GM08714 (cell line): ENCODE measurements around the gene SIK2.
A peak's percentile ranks its signal among the peaks of the same experiment; 100 is the strongest.
"Not testable (repeated sequence)": the region's sequence is repeated elsewhere in the genome, so short reads cannot be mapped to it uniquely, and the experiment has no call there.

Source experiments
- H3K4me3 ChIP-seq: fragments of 200-500 bp; sonication (Bioruptor generic); 2 replicates; pipeline ENCODE4 v1.5.1; 2014; ENCODE audit warnings: mild to moderate bottlenecking, low read length, inconsistent platforms
- ZNF274 ChIP-seq: IDR thresholded peaks from 2 replicates; pipeline ENCODE4 v1.6.1; 2012; ENCODE audit warnings: mild to moderate bottlenecking, low read depth, low read length

Gene SIK2

DNA sequence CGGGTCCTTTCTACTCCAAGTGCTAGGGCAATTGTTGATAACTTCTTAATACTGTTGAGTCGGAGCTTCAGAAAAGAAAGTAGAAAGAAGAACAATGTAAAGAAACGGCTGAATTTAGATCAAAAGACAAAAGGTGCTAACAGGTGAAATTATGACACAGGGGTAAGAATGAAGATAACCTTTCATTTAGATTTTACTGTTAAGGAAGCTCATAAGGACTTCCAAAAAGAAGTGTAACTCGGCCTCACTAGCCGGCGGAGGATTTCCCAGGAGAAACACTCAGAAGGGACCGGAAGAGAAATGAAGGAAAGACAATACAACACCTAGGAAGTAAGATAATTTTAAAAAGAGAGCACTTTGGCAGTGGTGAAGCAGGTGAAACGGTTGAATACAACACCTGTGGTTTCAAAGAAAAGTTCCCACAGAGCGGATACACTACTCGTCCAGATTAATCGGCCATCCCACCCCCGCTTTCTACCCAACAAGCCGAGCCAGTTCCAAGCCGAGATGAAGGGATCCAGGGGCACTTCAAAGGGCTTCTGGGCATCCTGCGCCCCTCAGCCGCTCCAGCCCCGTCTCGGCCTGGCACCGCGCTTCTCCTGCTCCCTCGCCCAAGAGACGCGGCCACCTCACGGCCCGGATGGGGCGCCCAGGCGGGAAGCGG is 163.2 kb downstream of the SIK2 start:
- peak overlapping the region; percentile 87 for H3K4me3 ChIP-seq
- no peak for TF ChIP-seq ZNF274

DNA sequence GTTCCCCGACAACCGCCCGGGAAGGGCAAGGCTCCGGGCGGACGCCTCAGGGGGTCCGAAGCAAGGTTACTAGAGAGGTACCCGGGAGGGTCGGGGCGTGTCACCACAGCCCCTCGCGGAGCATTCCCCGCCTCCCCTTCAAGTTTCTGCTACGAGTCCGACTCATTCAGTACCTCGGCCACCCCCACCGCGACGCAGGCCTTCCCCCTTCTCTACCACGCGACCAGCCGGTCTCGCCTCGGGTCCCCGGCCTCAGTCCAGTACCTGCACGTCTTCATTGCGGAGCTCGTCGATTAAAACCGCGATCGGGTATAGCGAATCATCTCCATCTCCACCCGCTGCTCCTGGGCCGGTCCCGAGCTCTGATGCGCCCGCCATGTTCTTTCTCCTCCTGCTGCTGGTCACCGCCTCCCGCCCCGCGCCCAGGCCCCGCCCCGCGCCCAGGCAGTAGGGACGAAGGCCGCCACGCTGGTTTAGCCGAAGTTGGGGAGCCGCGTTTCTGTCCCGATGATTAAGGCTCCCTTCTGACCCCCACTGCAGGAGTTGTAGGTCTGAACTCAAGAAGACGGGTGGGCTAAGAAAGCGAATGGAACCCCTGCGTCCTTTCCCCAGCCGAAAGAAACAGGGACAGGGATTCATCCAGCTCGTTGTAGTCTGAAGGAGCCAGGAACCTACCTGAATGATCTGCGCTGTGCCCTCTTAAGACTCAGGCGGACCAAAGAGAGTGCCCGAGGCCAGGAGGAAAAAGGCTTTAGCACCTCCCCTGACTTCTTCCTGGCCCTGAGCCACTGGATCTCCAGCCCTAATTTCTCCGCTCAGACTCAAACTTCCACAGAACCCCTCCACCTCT is 164.0 kb downstream of the SIK2 start, which contains the start of gene PPP2R1B:
PPP2R1B (minus strand) TSS at position 406 of the 850 bp plus-strand sequence; CDS start at position 378, 28 bp downstream.
- no peak for TF ChIP-seq ZNF274
- peak within 1 kb of the TSS; percentile 87 for H3K4me3 ChIP-seq

DNA sequence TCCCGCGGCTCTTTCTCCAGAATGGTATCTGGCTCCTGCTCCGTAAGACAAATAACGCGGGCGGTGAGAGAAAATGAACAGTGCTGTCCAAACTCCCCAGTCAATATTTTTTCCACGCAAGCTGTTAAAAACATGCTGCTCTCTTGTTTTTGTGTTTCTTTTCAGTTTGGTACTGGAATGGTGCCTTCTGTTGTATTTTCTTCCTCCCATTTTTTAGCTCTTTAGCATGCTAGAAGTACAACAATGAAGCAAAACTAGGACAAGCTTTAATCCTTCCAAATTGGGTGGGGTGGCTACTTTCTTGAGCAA is 164.5 kb downstream of the SIK2 start:
- TF ChIP-seq ZNF274, result no peak
- H3K4me3 ChIP-seq, result peak overlapping the region; percentile 48; the same call in 1 of the 2 replicates

DNA sequence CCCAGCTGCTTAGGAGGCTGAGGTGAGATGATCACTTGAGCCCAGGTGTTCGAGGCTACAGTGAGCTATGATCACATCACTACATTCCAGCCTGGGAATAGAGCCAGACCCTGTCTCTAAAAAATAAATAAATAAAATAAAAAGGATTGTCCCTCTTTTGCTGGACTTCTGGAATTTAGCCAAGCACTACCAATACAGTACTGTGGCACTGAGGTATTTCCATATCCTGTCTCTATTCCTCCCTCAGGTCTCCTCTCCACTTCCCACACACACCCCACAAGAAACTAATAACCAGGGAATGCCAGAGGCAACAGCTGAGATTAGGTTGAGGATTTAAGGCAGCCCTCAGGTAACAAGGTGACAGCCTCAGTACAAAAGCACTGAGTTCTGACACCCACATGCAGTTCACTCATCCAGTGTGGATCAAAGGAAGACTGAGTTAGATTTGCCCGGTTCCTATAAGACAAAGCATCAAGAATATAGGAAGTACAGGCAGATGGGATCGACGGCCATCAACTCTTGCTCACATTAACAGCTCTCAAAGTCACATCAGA is 168.4 kb downstream of the SIK2 start:
- no peak overlapping the region for H3K4me3 ChIP-seq
- TF ChIP-seq ZNF274, result no peak

DNA sequence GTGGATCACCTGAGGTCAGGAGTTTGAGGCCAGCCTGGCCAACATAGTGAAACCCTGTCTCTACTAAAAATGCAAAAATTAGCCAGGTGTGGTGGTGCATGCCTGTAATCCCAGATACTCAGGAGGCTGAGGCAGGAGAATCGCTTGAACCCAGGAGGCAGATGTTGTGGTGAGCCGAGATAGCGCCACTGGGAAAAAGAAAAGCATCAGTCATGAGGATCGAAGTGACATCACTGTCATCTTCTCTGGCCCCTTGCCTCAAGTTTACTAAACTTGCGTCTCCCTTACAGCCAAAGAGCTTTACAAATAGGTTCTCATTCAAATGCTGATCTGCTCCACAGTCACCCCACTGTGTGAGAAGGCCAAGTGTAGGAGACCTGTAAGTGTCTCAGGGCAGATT is 169.0 kb downstream of the SIK2 start:
- H3K4me3 ChIP-seq, result not testable (repeated sequence)

DNA sequence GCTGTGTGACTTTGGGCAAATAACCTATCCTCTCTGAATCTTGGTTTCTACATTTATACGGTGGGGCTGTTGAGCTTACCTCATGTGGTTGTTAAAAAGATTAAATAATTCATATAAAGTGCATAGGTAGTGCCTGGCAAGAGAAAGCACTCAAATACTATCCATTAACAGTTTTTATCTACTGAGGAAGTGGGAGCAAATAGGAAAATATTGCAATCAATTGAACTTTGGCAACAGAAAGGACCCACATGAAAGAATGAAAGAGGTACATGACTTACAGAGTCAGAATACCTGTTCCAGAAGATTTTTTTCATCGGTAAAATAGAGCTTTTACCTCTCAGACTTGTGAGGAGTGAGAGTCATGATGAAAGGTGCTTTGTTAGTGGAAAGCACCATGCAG is 170.3 kb downstream of the SIK2 start:
- no peak for TF ChIP-seq ZNF274
- H3K4me3 ChIP-seq, result no peak overlapping the region

DNA sequence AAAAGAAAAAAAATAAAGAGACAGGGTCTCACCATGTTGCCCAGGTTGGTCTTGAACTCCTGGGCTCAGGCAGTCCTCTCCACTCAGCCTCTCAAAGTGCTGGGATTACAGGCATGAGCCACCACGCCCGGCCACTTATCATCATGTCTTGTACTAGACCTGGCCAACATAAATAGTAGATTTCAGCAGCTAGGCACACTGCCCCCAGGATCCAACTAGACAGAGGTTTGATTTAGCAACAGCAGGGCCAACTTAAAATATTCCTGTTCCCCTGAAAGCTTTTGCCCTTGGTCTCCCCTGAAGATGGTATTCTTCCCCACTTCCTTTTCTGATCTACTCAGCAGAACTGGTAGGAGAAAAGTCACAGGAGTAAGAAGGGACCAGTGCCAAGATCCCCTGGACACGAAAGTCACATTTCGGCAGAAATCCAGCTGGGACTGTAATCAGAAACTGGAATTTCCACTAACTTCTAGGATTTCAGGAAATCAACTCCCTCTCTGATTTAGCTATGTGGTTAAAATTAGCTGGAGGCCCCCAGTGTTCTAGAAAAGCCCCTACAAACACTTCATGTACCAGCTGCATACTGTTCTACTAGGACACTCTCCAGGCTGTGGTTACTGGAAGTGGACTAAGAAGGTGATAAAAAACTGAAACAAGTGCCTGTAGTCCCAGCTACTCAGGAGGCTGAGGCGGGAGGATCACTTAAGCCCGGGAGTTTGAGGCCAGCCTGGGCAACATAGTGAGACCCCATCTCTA is 172.9 kb downstream of the SIK2 start:
- no peak for TF ChIP-seq ZNF274
- H3K4me3 ChIP-seq, result no peak overlapping the region

DNA sequence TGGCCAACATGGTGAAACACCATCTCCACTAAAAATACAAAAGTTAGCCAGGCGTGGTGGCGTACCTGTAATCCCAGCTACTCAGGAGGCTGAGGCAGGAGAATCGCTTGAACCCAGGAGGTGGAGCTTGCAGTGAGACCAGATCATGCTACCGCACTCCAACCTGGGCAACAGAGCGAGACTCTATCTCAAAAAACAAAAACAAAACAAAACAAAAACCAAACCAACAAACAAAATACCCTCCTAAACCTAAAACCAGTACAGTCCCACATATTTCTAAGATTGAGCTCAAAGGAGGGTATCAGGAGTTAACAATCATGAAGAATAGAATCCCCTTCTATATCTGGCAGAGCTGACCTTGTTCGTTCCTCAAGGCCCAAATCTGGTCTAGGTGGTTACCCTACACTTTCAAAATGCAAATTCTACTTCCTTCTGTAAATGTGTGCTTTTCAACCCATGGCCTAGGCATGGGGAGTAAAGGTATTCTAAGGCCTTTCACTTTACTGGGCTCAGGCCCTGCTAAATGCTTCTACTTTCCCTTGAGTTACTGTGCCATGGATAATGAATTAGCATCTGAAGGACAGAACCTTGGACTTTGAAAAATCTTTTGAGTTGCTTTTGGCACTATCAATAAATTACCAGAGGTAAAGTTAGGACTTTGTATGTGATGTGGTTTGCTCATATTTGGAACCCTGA is 174.3 kb downstream of the SIK2 start:
- TF ChIP-seq ZNF274, result no peak
- peak overlapping the region; percentile 11; the same call in 1 of the 2 replicates for H3K4me3 ChIP-seq

DNA sequence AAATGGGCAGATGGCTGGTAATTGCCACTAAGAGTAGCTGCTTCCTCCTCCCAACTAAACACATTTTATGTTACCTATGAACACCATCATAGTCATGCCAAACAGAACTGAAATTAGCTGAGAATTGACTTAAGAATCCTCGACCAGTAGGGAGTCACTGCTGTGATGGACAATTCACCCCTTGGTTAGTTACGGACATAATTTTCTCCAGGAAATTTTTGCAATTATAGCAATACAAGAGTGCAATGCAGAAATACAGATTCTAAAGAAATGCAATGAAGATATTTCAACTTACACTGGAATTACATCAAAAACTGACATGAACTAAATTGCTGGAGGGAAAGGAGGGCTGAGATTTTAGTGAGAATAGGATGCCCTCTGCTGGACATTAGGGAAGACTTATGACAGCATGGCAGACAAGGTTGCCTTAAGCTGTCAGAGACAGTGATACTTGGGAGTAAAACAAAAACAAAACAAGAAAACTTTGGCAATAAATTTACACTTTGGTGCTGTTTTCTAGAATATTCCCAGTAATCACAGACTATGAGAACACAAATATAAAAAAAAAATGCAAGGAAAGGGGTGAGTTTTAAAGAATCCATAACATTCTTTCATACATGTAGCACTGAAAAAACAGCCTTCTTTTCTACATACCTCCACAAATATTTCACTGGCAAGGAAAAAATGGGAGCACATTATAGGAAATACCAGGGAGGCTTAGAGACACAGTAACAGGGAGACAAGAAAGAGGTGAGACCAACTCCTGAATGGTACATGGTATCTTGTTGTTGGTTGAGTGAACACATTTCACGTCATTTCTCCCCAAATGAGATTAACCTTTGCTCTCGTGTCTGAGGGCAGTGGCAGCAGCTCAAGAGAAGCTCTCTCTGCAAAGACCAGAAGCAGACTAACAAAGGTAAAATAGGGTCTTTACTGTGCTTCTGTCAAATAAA is 175.1 kb downstream of the SIK2 start:
- H3K4me3 ChIP-seq, result no peak overlapping the region
- no peak for TF ChIP-seq ZNF274

DNA sequence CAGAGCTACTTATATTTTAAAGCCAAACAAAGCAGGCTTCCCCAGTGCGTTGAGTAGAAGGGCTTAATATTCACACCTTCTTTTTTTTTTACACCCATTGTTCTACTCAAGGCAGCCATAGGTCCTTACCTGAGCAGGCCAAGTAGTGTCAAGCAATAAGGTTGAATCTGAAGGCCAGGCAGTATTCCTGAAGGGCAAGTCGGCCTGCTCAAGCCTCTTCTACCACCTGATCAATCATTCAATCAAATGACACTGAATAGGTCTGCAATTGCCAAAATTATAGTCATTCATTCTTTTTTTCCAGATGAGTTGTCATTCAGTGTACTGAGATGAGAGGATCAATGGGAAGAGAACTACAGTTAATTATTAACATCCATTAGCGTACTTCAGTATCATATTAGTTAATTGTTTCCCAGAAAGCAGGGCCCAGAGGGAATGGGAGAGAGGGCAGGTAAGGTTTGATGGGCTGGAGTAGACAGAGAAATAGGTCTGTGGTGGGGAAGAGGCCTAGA is 175.9 kb downstream of the SIK2 start:
- no peak for TF ChIP-seq ZNF274
- H3K4me3 ChIP-seq, result no peak overlapping the region

DNA sequence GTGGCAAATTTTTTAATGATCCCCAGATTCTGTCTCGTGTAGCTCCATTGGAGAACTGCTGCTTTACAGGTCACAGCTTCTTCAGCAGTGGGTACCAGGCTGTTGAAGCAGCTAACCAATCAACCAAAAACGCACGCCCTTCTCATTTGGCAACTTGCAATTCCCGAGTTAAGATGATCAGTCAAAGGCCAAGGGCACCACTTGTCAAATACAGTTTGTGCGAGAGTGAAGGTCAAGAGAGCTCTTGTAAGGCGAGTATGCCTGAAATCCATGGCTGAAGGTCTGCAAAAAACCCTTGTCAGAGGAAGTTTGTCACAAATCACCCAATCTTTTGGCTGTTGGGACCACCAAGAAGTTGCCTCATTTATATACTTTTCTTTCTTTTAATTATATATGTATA is 176.9 kb downstream of the SIK2 start:
- no peak for TF ChIP-seq ZNF274
- no peak overlapping the region for H3K4me3 ChIP-seq
